ENCODE results near the gene ERFL. TPM values are rescaled to one million over a fixed set of nuclear protein-coding genes. Genes with fewer than 3 reads are reported as not detected.

Gene ERFL
- total RNA-seq, 1 experiment from 2014 or later, result 0.79 TPM

- TF ChIP-seq POLR2A (IDR thresholded peaks at IDR 0.05; ENCODE audit: borderline replicate concordance, extremely low read depth, insufficient read depth, insufficient read length) (peak; percentile 86), SP1 (IDR thresholded peaks at IDR 0.05; ENCODE audit: low read depth) (peak; percentile 98), SRF (IDR thresholded peaks at IDR 0.05; ENCODE audit: low read depth) (peak; percentile 74; the same call in 1 of the 2 replicates), POLR2AphosphoS5 (IDR thresholded peaks at IDR 0.05; ENCODE audit: low read depth, low read length) (peak; percentile 89), CEBPB (IDR thresholded peaks at IDR 0.05; ENCODE audit: low read depth) (no peak), MAX (IDR thresholded peaks at IDR 0.05) (peak; percentile 68), YY1 (IDR thresholded peaks at IDR 0.05; ENCODE audit: extremely low read depth, insufficient replicate concordance, low read depth, low read length) (peak; percentile 78), EZH2 (IDR thresholded peaks at IDR 0.05) (no peak), FOSL1 (IDR thresholded peaks at IDR 0.05; ENCODE audit: low read depth) (no peak), SIN3A (IDR thresholded peaks at IDR 0.05; ENCODE audit: low read depth) (peak; percentile 39; the same call in 1 of the 2 replicates), ZBTB33 (IDR thresholded peaks at IDR 0.05; ENCODE audit: extremely low read depth, insufficient replicate concordance, low read length) (peak; percentile 100), CBX3 (IDR thresholded peaks at IDR 0.05; ENCODE audit: low read depth) (no peak; the same call in 1 of the 2 replicates)
Observed at GRCh38 chr19:41859618-41860418, 68.4 kb downstream of the ERFL start, which contains the start of gene RPS19 (continued).

All from HCT116 (cell line).